K562 (cell line): ENCODE data around the gene B4GALNT3. TPM values are rescaled to one million over a fixed set of nuclear protein-coding genes. Genes with fewer than 3 reads are reported as not detected.
A peak's percentile ranks its signal among the peaks of the same experiment; 100 is the strongest.

Experiments
- ARID2 ChIP-seq: fragments of 450-650 bp; IDR thresholded peaks from 2 replicates; pipeline ENCODE4 v1.6.1; 2017; ENCODE audit warnings: antibody characterized with exemption, mild to moderate bottlenecking
- BACH1 ChIP-seq: fragments of 200-800 bp; sonication (Bioruptor generic); IDR thresholded peaks from 2 replicates; pipeline ENCODE4 v1.6.1; 2016; ENCODE audit warnings: missing genetic modification characterization, missing compliant biosample characterization
- CHD1 ChIP-seq: fragments of 200-600 bp; sonication (generic); IDR thresholded peaks from one replicate; pipeline ENCODE4 v1.6.1; 2012; ENCODE audit warnings: mild to moderate bottlenecking, moderate library complexity, low read length, inconsistent platforms
- ESRRA ChIP-seq: fragments of 450-650 bp; IDR thresholded peaks from 2 replicates; pipeline ENCODE4 v1.6.1; 2014; ENCODE audit warnings: low read depth, mild to moderate bottlenecking, moderate library complexity, borderline replicate concordance
- L3MBTL2 ChIP-seq: fragments of 450-650 bp; IDR thresholded peaks from 2 replicates; pipeline ENCODE4 v1.6.1; 2016; ENCODE audit warnings: mild to moderate bottlenecking, moderate library complexity
- MTA1 ChIP-seq: fragments of 450-650 bp; IDR thresholded peaks from 2 replicates; pipeline ENCODE4 v1.6.1; 2017; ENCODE audit warnings: borderline replicate concordance
- MYBL2 ChIP-seq, 2 experiments: fragments of 450-650 bp in 1 of 2; sonication (generic) in 1 of 2; formaldehyde crosslinking in 1 of 2; IDR thresholded peaks; 2 replicates each; pipeline versions ENCODE4 v1.6.1 to v1.8.1; 2017 to 2022; ENCODE audit warnings: borderline replicate concordance in 1 of 2, inconsistent platforms in 1 of 2, low read depth in 1 of 2, mild to moderate bottlenecking in 1 of 2, missing genetic modification reagents in 1 of 2, moderate library complexity in 1 of 2
- NRF1 ChIP-seq, 2 experiments: fragments of 450-650 bp; IDR thresholded peaks in 1 of 2; conservative IDR thresholded peaks in 1 of 2; 2 replicates each; pipeline ENCODE4 v1.6.1; 2014; ENCODE audit warnings: mild to moderate bottlenecking in 2 of 2
- SPI1 ChIP-seq: IDR thresholded peaks from 2 replicates; pipeline ENCODE4 v1.6.1; 2011; ENCODE audit warnings: low read depth, low read length, control low read depth, borderline replicate concordance
- SRSF9 ChIP-seq: fragments of 200-400 bp; formaldehyde crosslinking; IDR thresholded peaks from 2 replicates; pipeline ENCODE4 v1.6.1; 2017; ENCODE audit warnings: low read depth, low read length, borderline replicate concordance
- TBP ChIP-seq: optimal IDR thresholded peaks from 2 replicates; pipeline ENCODE3; 2011; ENCODE audit warnings: low read depth, low read length, improper control_type of control experiment
- TCFL5 ChIP-seq: fragments of 250-450 bp; sonication (Bioruptor Pico); conservative IDR thresholded peaks from 2 replicates; pipeline ENCODE4 v1.6.1; 2021; ENCODE audit warnings: mild to moderate bottlenecking, moderate library complexity, matching md5 sums
- TFAM ChIP-seq: fragments of 250-450 bp; sonication (Bioruptor Pico); conservative IDR thresholded peaks from 2 replicates; pipeline ENCODE4 v1.5.0; 2021; ENCODE audit warnings: mild to moderate bottlenecking, moderate library complexity
- TSC22D4 ChIP-seq: fragments of 450-650 bp; IDR thresholded peaks from 2 replicates; pipeline ENCODE4 v1.6.1; 2016; ENCODE audit warnings: missing genetic modification characterization, missing biosample characterization, control low read depth
- ZFP30 ChIP-seq: fragments of 250-450 bp; sonication (Bioruptor Pico); IDR thresholded peaks from 2 replicates; pipeline ENCODE4 v1.8.0; 2022; ENCODE audit warnings: moderate library complexity, mild to moderate bottlenecking, inconsistent platforms, borderline replicate concordance
- ZNF165 ChIP-seq: fragments of 250-450 bp; sonication (Bioruptor Pico); IDR thresholded peaks from 2 replicates; pipeline ENCODE4 v1.4.0; 2020; ENCODE audit warnings: borderline replicate concordance
- ZNF24 ChIP-seq: fragments of 450-650 bp; IDR thresholded peaks from 2 replicates; pipeline ENCODE4 v1.6.1; 2016
- ZNF274 ChIP-seq: IDR thresholded peaks from 2 replicates; pipeline ENCODE4 v1.6.1; 2011; ENCODE audit warnings: low read depth, mild to moderate bottlenecking, low read length, moderate library complexity, borderline replicate concordance
- ZNF444 ChIP-seq: fragments of 250-450 bp; sonication (Bioruptor Pico); IDR thresholded peaks from 2 replicates; pipeline ENCODE4 v1.4.0; 2020; ENCODE audit warnings: mild to moderate bottlenecking, moderate library complexity
- ZNF76 ChIP-seq: fragments of 250-450 bp; sonication (Bioruptor Pico); IDR thresholded peaks from 2 replicates; pipeline ENCODE4 v1.4.0; 2020; ENCODE audit warnings: mild to moderate bottlenecking, moderate library complexity, borderline replicate concordance
- ZNF764 ChIP-seq: fragments of 250-450 bp; sonication (Bioruptor Pico); IDR thresholded peaks from 2 replicates; pipeline ENCODE4 v1.4.0; 2020; ENCODE audit warnings: low read depth, mild to moderate bottlenecking, moderate library complexity
- polyA plus RNA-seq, 8 experiments: library from polyadenylated mRNA; depleted of rRNA in 4 of 8; stranded (reverse) in 5 of 8; unstranded in 3 of 8; fragments of >200 nt; fragmentation: Nextera tagmentation in 2 of 8; fragmentation: Illumina TruSeq in 1 of 8; extraction: Ambion mirVana in 2 of 8; extraction: Trizol in 1 of 8; gene quantifications; 2 replicates each; pipeline versions ENCODE4 v1.2.1 to v1.2.3, GENCODE V29; 2011 to 2014; ENCODE audit warnings: inconsistent platforms in 1 of 8, missing spikeins in 1 of 8
- total RNA-seq, 7 experiments: library from RNA; depleted of rRNA in 6 of 7; stranded (reverse); fragments of >200 nt in 6 of 7; fragmentation: Illumina TruSeq in 2 of 7; extraction: Trizol in 2 of 7; gene quantifications; 2 replicates each; pipeline versions ENCODE4 v1.2.1 to v1.2.3, GENCODE V29; 2011 to 2021; ENCODE audit warnings: low replicate concordance in 1 of 7
- TF ChIP-seq, protein P1 (sequence below): sonication (generic); IDR thresholded peaks from 2 replicates; pipeline ENCODE4 v1.6.1; 2016
- TF ChIP-seq, protein P2 (sequence below), 2 experiments: fragments of 450-650 bp; IDR thresholded peaks; 2 replicates each; pipeline ENCODE4 v1.6.1; 2018; ENCODE audit warnings: mild to moderate bottlenecking in 2 of 2, low read depth in 1 of 2; ENCODE audit not compliant: partially characterized antibody in 2 of 2

Gene B4GALNT3
- total and polyA plus RNA-seq, 9 of the 15 experiments (the other 6 are each of a cell fraction or from before 2014, with no cell fraction given), result 0.04 to 0.36 (median 0.10) TPM; not detected in 6

DNA sequence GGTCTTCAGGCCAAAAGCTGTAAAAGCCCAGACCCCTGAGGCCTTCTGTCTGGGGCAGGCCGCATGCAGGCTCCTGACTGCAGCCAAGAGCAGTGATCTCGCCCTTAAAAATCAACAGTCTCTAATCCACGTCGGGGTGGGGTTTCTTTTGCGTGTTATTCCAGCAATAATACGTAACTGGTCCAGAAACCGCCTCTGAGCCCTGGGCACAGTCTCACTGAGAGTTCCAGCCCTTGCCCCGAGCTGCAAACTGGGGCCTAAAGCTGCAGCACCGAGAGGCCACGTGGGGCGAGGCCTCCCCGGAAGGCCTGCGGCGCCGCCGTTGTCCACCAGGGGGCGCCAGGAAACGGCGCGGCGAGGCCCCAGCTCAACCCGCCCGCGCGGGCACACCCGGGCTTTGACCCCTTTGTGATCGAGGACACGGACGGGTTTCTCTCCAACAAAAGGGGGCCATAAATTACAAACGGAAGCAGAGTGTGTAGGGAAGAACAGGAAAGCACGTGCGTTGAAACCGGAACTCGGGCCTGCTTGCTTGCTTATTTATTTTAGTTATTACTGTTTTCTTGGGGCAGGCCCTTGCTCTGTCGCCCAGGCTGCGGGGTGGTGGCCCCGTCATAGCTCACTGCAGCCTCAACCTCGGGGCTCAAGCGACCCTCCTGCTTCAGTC is 116.3 kb downstream of the B4GALNT3 start (continued):
- no peak for TF ChIP-seq SRSF9
- TF ChIP-seq TBP, result peak; percentile 46
- TF ChIP-seq BACH1 (tag), result no peak
- TF ChIP-seq NRF1 (conservative IDR thresholded peaks at IDR 0.05 in 1 of 2, IDR thresholded peaks at IDR 0.05 in 1 of 2), result no peak
- no peak for TF ChIP-seq ZNF24
- no peak for TF ChIP-seq ZNF165 (CRISPR knock-in tag)
- no peak for TF ChIP-seq ZNF444 (CRISPR knock-in tag)
- no peak; the same call in 1 of the 2 replicates for TF ChIP-seq ZNF76 (CRISPR knock-in tag)
- peak; percentile 96 for TF ChIP-seq L3MBTL2
- no peak for TF ChIP-seq CHD1
- no peak for TF ChIP-seq TCFL5
- TF ChIP-seq, protein P1, sequence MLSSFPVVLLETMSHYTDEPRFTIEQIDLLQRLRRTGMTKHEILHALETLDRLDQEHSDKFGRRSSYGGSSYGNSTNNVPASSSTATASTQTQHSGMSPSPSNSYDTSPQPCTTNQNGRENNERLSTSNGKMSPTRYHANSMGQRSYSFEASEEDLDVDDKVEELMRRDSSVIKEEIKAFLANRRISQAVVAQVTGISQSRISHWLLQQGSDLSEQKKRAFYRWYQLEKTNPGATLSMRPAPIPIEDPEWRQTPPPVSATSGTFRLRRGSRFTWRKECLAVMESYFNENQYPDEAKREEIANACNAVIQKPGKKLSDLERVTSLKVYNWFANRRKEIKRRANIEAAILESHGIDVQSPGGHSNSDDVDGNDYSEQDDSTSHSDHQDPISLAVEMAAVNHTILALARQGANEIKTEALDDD, result no peak
- no peak for TF ChIP-seq MYBL2 (IDR thresholded peaks at IDR 0.05; ENCODE audit: low read depth)
- no peak for TF ChIP-seq MYBL2 (CRISPR knock-in tag; IDR thresholded peaks at IDR 0.05; ENCODE audit: borderline replicate concordance)
- TF ChIP-seq ZNF764 (CRISPR knock-in tag), result no peak
- TF ChIP-seq SPI1, result no peak
- TF ChIP-seq TFAM (CRISPR knock-in tag), result no peak
- no peak for TF ChIP-seq ZNF274
- TF ChIP-seq MTA1, result no peak
- no peak for TF ChIP-seq TSC22D4 (tag)
- TF ChIP-seq ESRRA, result peak; percentile 66; the same call in 1 of the 2 replicates
- 0 out of 2 replicates have a peak, but pooled peaks have one; percentile 44 for TF ChIP-seq ARID2
- TF ChIP-seq ZFP30 (CRISPR knock-in tag), result no peak
- TF ChIP-seq, protein P2, sequence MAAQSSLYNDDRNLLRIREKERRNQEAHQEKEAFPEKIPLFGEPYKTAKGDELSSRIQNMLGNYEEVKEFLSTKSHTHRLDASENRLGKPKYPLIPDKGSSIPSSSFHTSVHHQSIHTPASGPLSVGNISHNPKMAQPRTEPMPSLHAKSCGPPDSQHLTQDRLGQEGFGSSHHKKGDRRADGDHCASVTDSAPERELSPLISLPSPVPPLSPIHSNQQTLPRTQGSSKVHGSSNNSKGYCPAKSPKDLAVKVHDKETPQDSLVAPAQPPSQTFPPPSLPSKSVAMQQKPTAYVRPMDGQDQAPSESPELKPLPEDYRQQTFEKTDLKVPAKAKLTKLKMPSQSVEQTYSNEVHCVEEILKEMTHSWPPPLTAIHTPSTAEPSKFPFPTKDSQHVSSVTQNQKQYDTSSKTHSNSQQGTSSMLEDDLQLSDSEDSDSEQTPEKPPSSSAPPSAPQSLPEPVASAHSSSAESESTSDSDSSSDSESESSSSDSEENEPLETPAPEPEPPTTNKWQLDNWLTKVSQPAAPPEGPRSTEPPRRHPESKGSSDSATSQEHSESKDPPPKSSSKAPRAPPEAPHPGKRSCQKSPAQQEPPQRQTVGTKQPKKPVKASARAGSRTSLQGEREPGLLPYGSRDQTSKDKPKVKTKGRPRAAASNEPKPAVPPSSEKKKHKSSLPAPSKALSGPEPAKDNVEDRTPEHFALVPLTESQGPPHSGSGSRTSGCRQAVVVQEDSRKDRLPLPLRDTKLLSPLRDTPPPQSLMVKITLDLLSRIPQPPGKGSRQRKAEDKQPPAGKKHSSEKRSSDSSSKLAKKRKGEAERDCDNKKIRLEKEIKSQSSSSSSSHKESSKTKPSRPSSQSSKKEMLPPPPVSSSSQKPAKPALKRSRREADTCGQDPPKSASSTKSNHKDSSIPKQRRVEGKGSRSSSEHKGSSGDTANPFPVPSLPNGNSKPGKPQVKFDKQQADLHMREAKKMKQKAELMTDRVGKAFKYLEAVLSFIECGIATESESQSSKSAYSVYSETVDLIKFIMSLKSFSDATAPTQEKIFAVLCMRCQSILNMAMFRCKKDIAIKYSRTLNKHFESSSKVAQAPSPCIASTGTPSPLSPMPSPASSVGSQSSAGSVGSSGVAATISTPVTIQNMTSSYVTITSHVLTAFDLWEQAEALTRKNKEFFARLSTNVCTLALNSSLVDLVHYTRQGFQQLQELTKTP (IDR thresholded peaks at IDR 0.05; ENCODE audit: low read depth in 1 of 2, partially characterized antibody in 2 of 2), result no peak
